ENCODE data around the gene ZCCHC10. TPM values are rescaled to one million over a fixed set of nuclear protein-coding genes. Genes with fewer than 3 reads are reported as not detected.
A peak's percentile ranks its signal among the peaks of the same experiment; 100 is the strongest.

The ZCCHC10 gene
- total and polyA plus RNA-seq, 8 donors: 20.7 to 34.6 (median 29.2) TPM

DNA sequence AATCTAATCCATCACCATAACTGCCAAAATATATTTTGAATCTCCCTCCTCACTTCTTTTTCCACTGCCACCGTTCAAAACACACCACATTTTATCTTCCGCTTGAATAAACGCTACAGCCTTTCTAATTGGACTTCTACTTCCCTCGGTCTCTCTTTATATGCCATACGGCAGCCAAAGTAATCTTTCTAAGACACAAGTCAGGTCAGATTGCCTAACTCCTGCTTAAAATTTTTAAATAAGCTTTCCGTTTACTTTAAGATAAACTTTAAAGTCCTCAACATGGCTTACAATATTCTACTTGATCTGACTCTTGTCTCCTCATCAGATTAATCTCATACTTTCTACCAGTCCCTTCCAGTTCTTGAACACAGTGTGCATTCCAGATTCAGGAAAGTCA, 72.6 kb downstream of the ZCCHC10 start:
- Histone ChIP-seq H3K36me3 (peaks cover 0 to 17% of the 10 kb centered on the region in 2 donors), H3K4me3 (no peak overlapping the region), H3K27ac (no peak overlapping the region), H3K9me3 (no peaks in the 10 kb centered on the region), H3K4me1 (peaks cover 8 to 24% of the 10 kb centered on the region in 2 donors), H3K27me3 (no peaks in the 10 kb centered on the region)
- TF ChIP-seq, protein P1, sequence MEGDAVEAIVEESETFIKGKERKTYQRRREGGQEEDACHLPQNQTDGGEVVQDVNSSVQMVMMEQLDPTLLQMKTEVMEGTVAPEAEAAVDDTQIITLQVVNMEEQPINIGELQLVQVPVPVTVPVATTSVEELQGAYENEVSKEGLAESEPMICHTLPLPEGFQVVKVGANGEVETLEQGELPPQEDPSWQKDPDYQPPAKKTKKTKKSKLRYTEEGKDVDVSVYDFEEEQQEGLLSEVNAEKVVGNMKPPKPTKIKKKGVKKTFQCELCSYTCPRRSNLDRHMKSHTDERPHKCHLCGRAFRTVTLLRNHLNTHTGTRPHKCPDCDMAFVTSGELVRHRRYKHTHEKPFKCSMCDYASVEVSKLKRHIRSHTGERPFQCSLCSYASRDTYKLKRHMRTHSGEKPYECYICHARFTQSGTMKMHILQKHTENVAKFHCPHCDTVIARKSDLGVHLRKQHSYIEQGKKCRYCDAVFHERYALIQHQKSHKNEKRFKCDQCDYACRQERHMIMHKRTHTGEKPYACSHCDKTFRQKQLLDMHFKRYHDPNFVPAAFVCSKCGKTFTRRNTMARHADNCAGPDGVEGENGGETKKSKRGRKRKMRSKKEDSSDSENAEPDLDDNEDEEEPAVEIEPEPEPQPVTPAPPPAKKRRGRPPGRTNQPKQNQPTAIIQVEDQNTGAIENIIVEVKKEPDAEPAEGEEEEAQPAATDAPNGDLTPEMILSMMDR (IDR thresholded peaks at IDR 0.05): no peak
- intact Hi-C loops (cut with DNase I): no loop called here
- DNase-seq (peak in 1 of 4 donors; percentile 25), ATAC-seq (peak; percentile 39)

DNA sequence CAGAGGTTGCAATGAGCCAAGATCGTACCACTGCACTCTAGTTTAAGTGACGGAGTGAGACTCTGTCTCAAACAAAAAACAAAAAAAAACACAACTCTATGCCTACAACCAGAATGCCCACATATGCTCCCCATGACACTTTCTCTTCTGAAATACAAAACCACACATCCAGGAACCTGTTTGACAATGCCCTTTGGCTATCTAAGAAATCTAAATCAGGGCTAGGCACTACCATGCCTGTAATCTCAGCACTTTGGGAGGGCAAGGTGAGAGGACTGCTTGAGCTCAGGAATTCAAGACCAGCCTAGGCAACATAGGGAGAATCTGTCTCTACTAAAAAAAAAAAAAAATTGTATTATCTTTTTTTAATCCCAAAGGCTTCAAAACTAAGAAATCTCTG, 73.5 kb downstream of the ZCCHC10 start:
- no peaks in the 10 kb centered on the region for H3K9me3 ChIP-seq
- peak; percentile 51 for ATAC-seq

DNA sequence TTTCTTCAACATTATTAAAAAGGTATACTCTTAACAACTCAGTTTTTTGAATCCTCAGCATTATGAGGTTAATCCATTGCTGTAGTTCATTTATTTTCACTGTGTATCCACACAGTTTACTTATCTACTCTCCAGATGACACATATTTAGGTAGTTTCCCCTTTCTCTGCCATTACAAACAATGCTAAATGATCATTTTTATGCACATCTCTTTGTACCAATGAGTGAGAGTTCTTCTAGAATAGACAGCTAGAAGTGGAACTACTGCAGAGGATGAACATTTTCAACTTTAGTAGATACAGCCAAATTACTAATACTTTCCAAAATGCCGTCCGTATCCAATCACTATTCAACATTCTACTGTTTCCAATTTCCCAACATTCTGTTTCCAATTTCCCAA, 74.5 kb downstream of the ZCCHC10 start:
- peaks cover 0 to 17% of the 10 kb centered on the region in 2 donors for H3K36me3 ChIP-seq
- intact Hi-C loops (cut with DNase I): no loop called here
- no peaks in the 10 kb centered on the region for H3K9me3 ChIP-seq
- H3K27me3 ChIP-seq: no peaks in the 10 kb centered on the region
- no peak overlapping the region for H3K27ac ChIP-seq
- no peak for ATAC-seq
- no peak overlapping the region for H3K4me3 ChIP-seq
- DNase-seq: no peak
- TF ChIP-seq, protein P1 (IDR thresholded peaks at IDR 0.05): no peak
- peaks cover 10 to 13% of the 10 kb centered on the region in 2 donors for H3K4me1 ChIP-seq

More for the DNA sequence above, 73.5 kb downstream of the ZCCHC10 start:
- H3K27me3 ChIP-seq: no peaks in the 10 kb centered on the region
- intact Hi-C loops (cut with DNase I): no loop called here
- TF ChIP-seq, protein P1 (IDR thresholded peaks at IDR 0.05): no peak
- H3K27ac ChIP-seq: no peak overlapping the region
- peaks cover 8 to 19% of the 10 kb centered on the region in 2 donors for H3K4me1 ChIP-seq
- peaks cover 0 to 17% of the 10 kb centered on the region in 2 donors for H3K36me3 ChIP-seq
- no peak for DNase-seq
- H3K4me3 ChIP-seq: no peak overlapping the region

DNA sequence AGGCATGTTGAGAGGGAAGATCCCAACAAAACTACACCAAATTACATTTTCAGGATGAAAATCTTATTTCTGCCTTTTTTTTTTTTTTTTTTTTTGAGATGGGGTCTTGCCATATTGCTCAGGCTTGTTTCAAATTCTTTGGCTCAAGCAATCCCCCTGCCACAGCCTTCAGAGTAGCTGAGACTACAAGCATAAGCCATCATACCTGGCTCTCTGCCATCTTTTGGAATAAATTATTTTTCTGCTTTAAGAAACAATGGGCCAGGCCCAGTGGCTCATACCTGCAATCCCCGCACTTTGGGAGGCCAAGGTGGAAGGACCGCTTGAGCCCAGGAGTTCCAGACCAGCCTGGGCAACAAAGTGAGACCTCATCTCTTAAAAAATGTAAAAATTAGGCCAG, 77.2 kb downstream of the ZCCHC10 start:
- H3K9me3 ChIP-seq: no peaks in the 10 kb centered on the region
- TF ChIP-seq, protein P1 (IDR thresholded peaks at IDR 0.05): no peak
- ATAC-seq (no peak), DNase-seq (no peak)
- H3K27ac ChIP-seq: no peak overlapping the region
- H3K36me3 ChIP-seq: peaks cover 0 to 7% of the 10 kb centered on the region in 2 donors
- no peaks in the 10 kb centered on the region for H3K27me3 ChIP-seq
- intact Hi-C loops (cut with DNase I): no loop called here
- H3K4me3 ChIP-seq: no peak overlapping the region
- H3K4me1 ChIP-seq: peaks cover 10 to 19% of the 10 kb centered on the region in 2 donors

DNA sequence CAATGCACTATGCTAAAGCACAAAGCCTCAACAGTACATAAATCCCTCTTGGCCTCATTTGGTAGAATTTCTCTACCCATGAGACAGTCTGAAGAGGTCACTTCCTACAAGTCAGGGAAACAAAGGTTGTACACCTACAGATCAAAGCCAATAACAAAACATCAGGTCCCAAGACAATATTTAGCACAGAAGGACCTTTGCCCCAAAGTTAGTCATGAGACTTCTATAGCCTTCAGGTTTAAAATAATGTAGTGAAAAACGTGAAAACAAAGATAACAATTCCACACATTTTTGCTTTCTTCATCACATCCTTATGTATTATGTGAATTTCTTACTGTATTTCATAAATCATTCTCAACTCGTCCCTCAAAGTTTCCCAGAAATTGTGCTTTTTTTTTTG, 78.7 kb downstream of the ZCCHC10 start:
- TF ChIP-seq, protein P1 (IDR thresholded peaks at IDR 0.05): no peak
- intact Hi-C loops (cut with DNase I): no loop called here
- no peak for DNase-seq

More for the DNA sequence above, 78.7 kb downstream of the ZCCHC10 start:
- Histone ChIP-seq H3K27me3 (no peaks in the 10 kb centered on the region), H3K9me3 (no peaks in the 10 kb centered on the region), H3K4me3 (no peak overlapping the region), H3K27ac (no peak overlapping the region), H3K4me1 (peaks cover 2 to 16% of the 10 kb centered on the region in 2 donors), H3K36me3 (peaks cover 0 to 3% of the 10 kb centered on the region in 2 donors)
- no peak for ATAC-seq

Other genes starting within 250 kb of the ZCCHC10 start
- gene SEPTIN8, start 249.3 kb downstream of the ZCCHC10 start, total RNA-seq: 10 to 100 TPM; 38.8 to 53.8 TPM
- gene SEPTIN8, start 249.3 kb downstream of the ZCCHC10 start, polyA plus RNA-seq (ENCODE audit: insufficient read length in 6 of 6): 10 to 100 TPM; 54.8 to 73.8 (median 61.9) TPM
- gene SOWAHA, start 213.2 kb downstream of the ZCCHC10 start, total RNA-seq: under 1 TPM in 1 of 2 donors, not detected in 1; 0.16 TPM
- under 1 TPM in 1 of 6 donors, not detected in 5; 0.07 TPM for gene SOWAHA, start 213.2 kb downstream of the ZCCHC10 start, polyA plus RNA-seq (ENCODE audit: insufficient read length in 6 of 6)
- 10 to 100 TPM; 15.8 to 20.6 TPM for gene SHROOM1, start 195.9 kb downstream of the ZCCHC10 start, total RNA-seq
- 10 to 100 TPM in 2 of 6 donors, 1 to 10 TPM in 4; 8.1 to 14.7 (median 9.2) TPM for gene SHROOM1, start 195.9 kb downstream of the ZCCHC10 start, polyA plus RNA-seq (ENCODE audit: insufficient read length in 6 of 6)
- gene GDF9, start 160.1 kb downstream of the ZCCHC10 start, total RNA-seq: under 1 TPM; 0.26 to 0.39 TPM
- gene GDF9, start 160.1 kb downstream of the ZCCHC10 start, polyA plus RNA-seq (ENCODE audit: insufficient read length in 6 of 6): 1 to 10 TPM; 1.0 to 1.6 (median 1.2) TPM
- gene UQCRQ, start 159.9 kb downstream of the ZCCHC10 start, total RNA-seq: 100 to 1,000 TPM; 386 to 507 TPM
- gene UQCRQ, start 159.9 kb downstream of the ZCCHC10 start, polyA plus RNA-seq (ENCODE audit: insufficient read length in 6 of 6): 100 to 1,000 TPM; 130 to 187 (median 150) TPM
- 1 to 10 TPM; 1.2 to 1.9 TPM for gene LEAP2, start 152.9 kb downstream of the ZCCHC10 start, total RNA-seq
- 1 to 10 TPM; 3.2 to 6.0 (median 4.4) TPM for gene LEAP2, start 152.9 kb downstream of the ZCCHC10 start, polyA plus RNA-seq (ENCODE audit: insufficient read length in 6 of 6)
- 10 to 100 TPM; 75.2 to 86.1 TPM for gene AFF4, start 62.9 kb downstream of the ZCCHC10 start, total RNA-seq
- 10 to 100 TPM; 59.5 to 68.9 (median 63.2) TPM for gene AFF4, start 62.9 kb downstream of the ZCCHC10 start, polyA plus RNA-seq (ENCODE audit: insufficient read length in 6 of 6)
- 10 to 100 TPM; 85.5 to 90.7 TPM for gene HSPA4, start 25.5 kb upstream of the ZCCHC10 start, total RNA-seq
- gene HSPA4, start 25.5 kb upstream of the ZCCHC10 start, polyA plus RNA-seq (ENCODE audit: insufficient read length in 6 of 6): 100 to 1,000 TPM in 1 of 6 donors, 10 to 100 TPM in 5; 85.9 to 109 (median 94.3) TPM

All from left lung (tissue), 10 donors.